Activated CD4-positive, alpha-beta T cell treated with anti-CD3 and anti-CD28 coated beads for 36 hours (primary cell): ENCODE data around the gene HAPLN2. TPM values are rescaled to one million over a fixed set of nuclear protein-coding genes. Genes with fewer than 3 reads are reported as not detected.

Source experiments
- ATAC-seq: fragments of 200-7000 bp; cut with Tn5 transposase; one replicate; pipeline ENCODE4 v1.10.0; 2021; ENCODE audit warnings: mild to moderate bottlenecking, moderate library complexity
- CTCF ChIA-PET: fragments of 350-600 bp; sonication (Branson Sonifier 250); formaldehyde crosslinking; loops from one replicate; lab custom pipeline; 2021; ENCODE audit warnings: antibody characterized with exemption; lab: Charles Lee
- POLR2A ChIA-PET: fragments of 350-600 bp; sonication (Branson Sonifier 250); formaldehyde crosslinking; loops from one replicate; lab custom pipeline; 2021; ENCODE audit warnings: antibody characterized with exemption, inconsistent platforms; lab: Charles Lee
- DNase-seq: peaks from one replicate; pipeline ENCODE4 v3.0.0-alpha.2; 2020
- H3K27ac Mint-ChIP-seq: one replicate; pipeline ENCODE4 v1.8.0; 2021; ENCODE audit warnings: mixed read lengths
- H3K27me3 Mint-ChIP-seq: one replicate; pipeline ENCODE4 v1.8.0; 2021; ENCODE audit warnings: mixed read lengths
- H3K36me3 Mint-ChIP-seq: one replicate; pipeline ENCODE4 v1.8.0; 2021; ENCODE audit warnings: low read depth, mixed read lengths
- H3K4me1 Mint-ChIP-seq: one replicate; pipeline ENCODE4 v1.8.0; 2021; ENCODE audit warnings: mixed read lengths
- H3K4me3 Mint-ChIP-seq: one replicate; pipeline ENCODE4 v1.8.0; 2021; ENCODE audit warnings: mild to moderate bottlenecking, moderate library complexity, mixed read lengths
- H3K9me3 Mint-ChIP-seq: one replicate; pipeline ENCODE4 v1.8.0; 2021; ENCODE audit warnings: low read depth, mixed read lengths
- intact Hi-C, 2 experiments: fragments of 100-400 bp; cut with DNase I in 1 of 2; cut with micrococcal nuclease in 1 of 2; formaldehyde crosslinking; loops; one replicate each; pipeline versions ENCODE4 v1.14.2 to v1.15.1; 2022 to 2024; cut with DNase I, micrococcal nuclease
- total RNA-seq, 2 experiments: library from RNA; stranded (reverse); gene quantifications; one replicate each; pipeline ENCODE4 v1.2.3, GENCODE V29; 2021

HAPLN2 gene
- total RNA-seq: under 1 TPM in 1 of 2 experiments, not detected in 1; 0.34 TPM

DNA sequence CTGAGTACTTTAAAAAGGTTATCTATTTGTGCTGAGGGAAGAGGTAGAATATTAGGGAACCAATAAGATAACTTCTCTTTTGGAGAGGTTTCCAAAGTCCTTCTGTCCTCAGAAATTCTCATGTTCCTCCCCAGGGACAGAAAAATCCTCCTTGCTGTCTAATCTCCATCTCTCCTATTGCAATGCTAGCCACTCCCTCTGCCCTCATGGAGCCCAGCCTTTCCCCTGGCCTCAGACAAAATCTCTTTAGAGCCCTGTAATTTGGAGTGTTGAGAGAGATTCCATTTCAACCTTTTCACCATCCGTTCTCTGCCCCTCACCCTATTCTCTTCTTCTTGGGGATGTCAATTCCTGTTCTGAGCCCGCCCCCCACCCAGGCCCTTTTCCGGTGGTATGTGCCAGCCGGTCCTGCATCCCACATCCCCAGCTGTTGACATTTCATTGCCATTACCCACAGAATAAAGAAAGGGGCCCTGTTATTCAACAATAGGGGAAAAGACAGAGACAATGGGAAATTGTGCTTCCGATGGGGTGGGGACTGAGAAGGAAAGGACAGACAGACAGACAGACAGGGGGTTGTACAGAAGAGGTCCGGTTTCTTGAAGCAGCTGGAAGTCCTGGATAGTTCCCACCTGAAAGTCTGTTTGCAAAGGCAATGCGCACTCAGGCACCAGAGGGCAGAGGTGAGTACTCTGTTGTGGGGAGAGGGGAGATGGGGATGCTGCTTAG lies at the start of gene HAPLN2:
TSS of gene HAPLN2 (plus strand) at position 563 of the 729 bp plus-strand sequence. CDS start 4,076 bp downstream, outside the sequence.
- Mint-ChIP-seq H3K27me3 (peaks cover 38% of the 10 kb centered on the region), H3K4me1 (no peaks in the 10 kb centered on the region), H3K4me3 (no peak within 1 kb of the TSS), H3K36me3 (no peaks in the 10 kb centered on the region), H3K27ac (no peak within 1 kb of the TSS), H3K9me3 (no peaks in the 10 kb centered on the region)
- ChIA-PET CTCF (interaction anchor here (0.7 to 2.2 kb wide), 7 partner anchors 30 to 309 kb away, joined by 3 to 8 read pairs (median 4); partner anchors contain the start of gene CRABP2), POLR2A (no interaction called here)
- DNase-seq (peak; percentile 52), ATAC-seq (no peak)
- intact Hi-C loops: no loop called here

DNA sequence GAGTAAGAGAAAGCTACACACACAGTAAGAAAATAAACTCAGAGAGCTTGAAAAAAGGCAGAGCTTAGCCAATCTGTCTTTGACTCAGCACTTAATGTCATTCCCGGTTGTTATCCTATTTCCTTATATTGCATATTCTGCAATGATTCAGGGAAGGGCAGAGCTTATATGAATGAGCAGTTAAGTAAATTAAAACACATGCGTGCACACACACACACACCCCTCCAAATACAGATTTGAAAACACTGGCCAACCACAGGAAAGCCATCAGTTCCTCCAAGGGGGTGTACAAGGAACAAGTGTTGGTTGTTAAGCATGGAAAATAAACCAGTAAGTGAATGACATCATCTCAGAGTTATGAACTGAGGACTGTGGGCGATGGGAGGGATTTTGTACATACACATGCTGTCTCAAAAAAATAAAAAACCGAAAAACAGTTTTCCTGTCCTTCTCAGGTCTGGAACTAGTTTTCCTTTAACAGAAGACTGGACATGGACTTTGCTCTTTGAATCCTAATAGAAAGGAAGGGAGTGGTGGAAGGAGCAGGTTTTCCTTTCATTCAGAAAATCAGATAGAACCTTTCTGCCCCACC lies 47.9 kb upstream of the HAPLN2 start:
- Mint-ChIP-seq H3K4me3 (peak overlapping the region; percentile 89), H3K9me3 (no peaks in the 10 kb centered on the region), H3K27ac (no peak overlapping the region), H3K27me3 (peaks cover 32% of the 10 kb centered on the region), H3K36me3 (peaks cover 3% of the 10 kb centered on the region), H3K4me1 (peaks cover 22% of the 10 kb centered on the region)
- DNase-seq: peak; percentile 22
- CTCF ChIA-PET: interaction anchor here (0.5 to 2.9 kb wide), 6 partner anchors 10 to 136 kb away, joined by 3 to 19 read pairs (median 3); no protein-coding TSS in a partner anchor
- peak; percentile 37 for ATAC-seq
- POLR2A ChIA-PET: interaction anchor here (0.7 kb wide), 1 partner anchor 410 kb away, joined by 4 read pairs; no protein-coding TSS in a partner anchor
- intact Hi-C loops: no loop called here

DNA sequence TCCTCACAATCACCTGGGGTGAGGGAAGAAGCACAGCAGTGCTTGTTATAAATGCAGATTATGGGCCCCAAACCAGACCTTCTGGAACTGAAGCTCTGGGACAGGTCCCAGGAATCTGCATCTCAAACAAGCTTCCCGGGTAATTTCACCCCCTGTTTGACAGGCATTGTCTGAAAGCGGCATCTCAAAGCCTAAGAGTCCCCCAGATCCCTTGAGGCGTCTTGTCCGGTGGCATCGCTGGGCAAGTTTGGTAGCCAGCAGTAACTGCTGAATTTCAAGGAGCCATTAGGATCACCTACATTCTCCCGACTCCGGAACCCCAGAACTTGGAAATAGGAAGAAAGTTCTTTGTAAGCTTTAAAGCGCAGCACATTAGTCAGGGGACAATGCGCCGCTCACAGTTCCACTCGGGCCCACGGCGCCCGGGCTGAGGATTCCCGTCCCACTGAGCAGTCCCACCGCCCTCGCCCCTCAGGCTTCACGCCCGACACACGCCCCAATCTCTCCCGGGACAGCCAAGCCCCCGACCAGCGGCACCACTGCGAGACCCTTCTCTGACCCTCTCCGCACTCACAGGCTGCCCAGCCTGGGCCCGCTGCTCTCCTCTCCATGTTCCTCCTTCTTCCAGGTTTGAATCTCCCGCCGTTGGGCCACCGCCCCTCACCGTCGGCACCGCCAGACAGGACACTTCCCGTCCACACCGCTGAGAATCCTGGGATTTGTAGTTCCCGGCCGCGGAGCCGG lies 47.1 kb upstream of the HAPLN2 start, which contains the start of gene IQGAP3:
TSS of gene IQGAP3 (minus strand) at position 647 of the 744 bp plus-strand sequence. CDS start at position 611, 36 bp downstream.
- peaks cover 3% of the 10 kb centered on the region for H3K36me3 Mint-ChIP-seq
- peak; percentile 96 for ATAC-seq
- H3K4me3 Mint-ChIP-seq: peak within 1 kb of the TSS; percentile 89
- peaks cover 32% of the 10 kb centered on the region for H3K27me3 Mint-ChIP-seq
- intact Hi-C loops: loop anchor here in 1 of 2 experiments (1.0 to 2.0 kb wide), 2 partner anchors 67 to 116 kb away; no protein-coding TSS in a partner anchor
- CTCF ChIA-PET: interaction anchor here (0.6 to 2.9 kb wide), 3 partner anchors 9 to 87 kb away, joined by 3 to 19 read pairs (median 8); no protein-coding TSS in a partner anchor
- DNase-seq: peak; percentile 87
- H3K4me1 Mint-ChIP-seq: peaks cover 22% of the 10 kb centered on the region
- no peaks in the 10 kb centered on the region for H3K9me3 Mint-ChIP-seq
- peak within 1 kb of the TSS; percentile 73 for H3K27ac Mint-ChIP-seq
- POLR2A ChIA-PET: no interaction called here

DNA sequence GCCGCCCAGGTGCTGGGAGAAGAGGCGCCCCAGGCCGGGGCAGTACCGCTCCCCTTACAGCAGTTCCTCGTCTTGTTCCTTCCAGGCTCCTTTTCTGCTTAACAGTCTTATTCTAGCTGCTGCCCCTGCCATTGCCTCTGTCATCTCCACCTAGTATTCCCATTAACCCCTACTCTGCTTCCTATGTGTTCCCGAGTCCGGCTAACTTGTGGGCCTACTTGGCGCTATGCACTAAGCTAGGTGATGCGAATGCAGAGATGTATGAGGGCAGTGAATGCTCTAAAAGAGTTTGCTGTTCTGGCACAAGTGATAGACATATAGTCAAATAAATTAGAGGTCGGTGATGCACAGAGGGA lies 46.6 kb upstream of the HAPLN2 start:
- CTCF ChIA-PET: interaction anchor here (0.6 kb wide), 1 partner anchor 551 kb away, joined by 3 read pairs; no protein-coding TSS in a partner anchor

DNA sequence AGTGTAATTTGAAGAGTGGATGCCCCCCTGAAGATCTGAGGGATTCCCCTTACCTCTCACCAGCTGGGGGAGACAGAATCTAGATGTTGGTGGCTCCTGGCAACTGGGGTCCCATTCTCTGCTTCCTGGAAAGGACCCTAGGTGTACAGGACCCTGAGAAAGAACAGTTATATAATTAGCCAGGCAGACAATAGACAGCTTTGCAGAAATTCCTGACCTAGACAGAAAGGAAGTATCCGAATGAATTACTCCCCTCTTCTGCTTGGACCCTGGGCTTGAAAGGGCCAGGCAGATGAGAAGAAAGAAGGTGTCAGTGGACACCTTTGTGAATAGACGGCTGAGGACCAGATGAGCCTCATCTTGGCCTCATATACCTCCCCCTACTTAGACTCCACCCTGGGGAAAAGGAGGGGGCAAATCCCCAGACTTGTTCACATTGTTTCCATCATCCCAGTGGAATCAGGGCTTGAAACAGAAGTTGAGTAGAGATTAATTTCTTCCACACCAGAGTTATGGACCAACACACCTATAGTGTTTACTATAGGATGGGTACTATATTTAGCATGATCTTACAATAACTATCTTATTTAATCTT lies 45.1 kb upstream of the HAPLN2 start:
- CTCF ChIA-PET: interaction anchor here (1.4 kb wide), 1 partner anchor 17 kb away, joined by 3 read pairs; no protein-coding TSS in a partner anchor
- DNase-seq (no peak), ATAC-seq (no peak)
- no peak overlapping the region for H3K27ac Mint-ChIP-seq
- no peaks in the 10 kb centered on the region for H3K9me3 Mint-ChIP-seq
- intact Hi-C loops: no loop called here
- peaks cover 32% of the 10 kb centered on the region for H3K27me3 Mint-ChIP-seq
- H3K36me3 Mint-ChIP-seq: peaks cover 3% of the 10 kb centered on the region
- POLR2A ChIA-PET: interaction anchor here (0.6 kb wide), 1 partner anchor 207 kb away, joined by 3 read pairs; no protein-coding TSS in a partner anchor
- peaks cover 22% of the 10 kb centered on the region for H3K4me1 Mint-ChIP-seq
- no peak overlapping the region for H3K4me3 Mint-ChIP-seq

More for the DNA sequence above, 46.6 kb upstream of the HAPLN2 start:
- Mint-ChIP-seq H3K27ac (peak overlapping the region; percentile 73), H3K9me3 (no peaks in the 10 kb centered on the region), H3K4me1 (peaks cover 22% of the 10 kb centered on the region), H3K4me3 (peak overlapping the region; percentile 89), H3K27me3 (peaks cover 32% of the 10 kb centered on the region), H3K36me3 (peaks cover 3% of the 10 kb centered on the region)
- no peak for DNase-seq
- no peak for ATAC-seq
- intact Hi-C loops: loop anchor here in 1 of 2 experiments (1.0 to 2.0 kb wide), 2 partner anchors 68 to 116 kb away; no protein-coding TSS in a partner anchor
- POLR2A ChIA-PET: no interaction called here

DNA sequence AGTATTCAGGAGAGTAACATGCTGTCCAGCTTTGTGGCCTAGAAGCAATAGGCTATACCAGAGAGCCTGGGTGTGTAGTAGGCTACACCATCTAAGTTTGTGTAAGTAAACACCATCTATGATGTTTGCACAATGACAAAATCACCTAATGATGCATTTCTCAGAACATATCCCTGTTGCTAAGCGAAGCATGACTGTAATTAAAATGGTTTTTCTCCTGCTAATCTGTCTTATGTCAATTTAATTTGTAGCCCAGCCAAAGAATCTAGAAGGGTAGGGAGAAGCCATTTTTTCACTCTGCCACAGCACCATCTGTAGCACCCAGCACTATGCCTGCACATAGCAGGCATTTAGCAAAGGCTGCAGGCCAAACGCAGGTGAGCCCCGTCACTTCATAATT lies 41.7 kb upstream of the HAPLN2 start:
- H3K27me3 Mint-ChIP-seq: peaks cover 13% of the 10 kb centered on the region
- CTCF ChIA-PET: interaction anchor here (0.6 kb wide), 1 partner anchor 127 kb away, joined by 3 read pairs; no protein-coding TSS in a partner anchor
- peaks cover 17% of the 10 kb centered on the region for H3K4me1 Mint-ChIP-seq
- H3K27ac Mint-ChIP-seq: no peak overlapping the region
- DNase-seq (no peak), ATAC-seq (no peak)
- H3K9me3 Mint-ChIP-seq: no peaks in the 10 kb centered on the region
- intact Hi-C loops: no loop called here
- POLR2A ChIA-PET: no interaction called here
- H3K4me3 Mint-ChIP-seq: no peak overlapping the region
- H3K36me3 Mint-ChIP-seq: no peaks in the 10 kb centered on the region

DNA sequence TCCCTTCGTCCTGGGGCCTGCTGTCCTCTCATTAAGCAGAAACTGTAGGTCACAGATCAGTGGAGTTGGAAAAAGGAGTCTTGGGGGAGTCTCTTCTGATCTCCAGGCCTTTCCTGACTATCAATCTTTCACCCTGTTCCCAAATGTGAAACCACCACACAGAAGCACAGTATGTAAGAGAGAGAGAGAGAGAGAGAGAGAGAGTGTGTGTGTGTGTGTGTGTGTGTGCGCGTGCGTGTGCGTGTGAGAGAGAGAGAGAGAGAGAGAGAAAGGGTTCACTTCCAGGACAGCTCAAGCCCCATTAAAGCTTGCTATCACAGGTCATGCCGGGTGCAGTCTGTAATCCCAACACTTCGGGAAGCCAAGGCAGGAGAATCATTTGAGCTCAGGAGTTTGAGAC lies 41.2 kb upstream of the HAPLN2 start:
- Mint-ChIP-seq H3K4me1 (peaks cover 17% of the 10 kb centered on the region), H3K9me3 (no peaks in the 10 kb centered on the region), H3K27ac (no peak overlapping the region), H3K4me3 (no peak overlapping the region), H3K36me3 (no peaks in the 10 kb centered on the region), H3K27me3 (peaks cover 8% of the 10 kb centered on the region)
- intact Hi-C loops: no loop called here
- DNase-seq (no peak), ATAC-seq (no peak)
- ChIA-PET POLR2A (no interaction called here), CTCF (interaction anchor here (0.5 to 1.2 kb wide), 2 partner anchors 15 to 27 kb away, joined by 3 read pairs; no protein-coding TSS in a partner anchor)

DNA sequence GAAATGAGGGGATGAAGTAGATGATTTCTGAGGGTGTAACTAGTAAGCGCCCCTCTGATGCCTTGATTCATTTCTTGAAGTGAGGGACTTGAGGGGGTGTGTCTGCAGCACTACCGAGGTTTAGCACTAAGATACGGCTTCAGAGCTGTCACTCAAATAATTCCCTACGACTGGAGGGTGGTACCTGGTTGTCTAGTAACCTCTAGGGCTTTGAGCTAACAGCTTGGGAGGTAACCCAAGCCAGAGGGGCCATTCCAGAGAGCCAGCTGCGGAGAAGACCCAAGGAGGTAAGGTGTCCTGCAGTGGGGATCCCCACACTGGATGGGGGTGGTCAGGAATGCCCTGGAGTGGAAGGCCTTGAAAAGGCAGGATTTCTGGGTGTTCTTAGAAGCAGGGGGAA lies 39.7 kb upstream of the HAPLN2 start, which contains the start of gene TTC24:
TSS of gene TTC24 (plus strand) at position 252 of the 400 bp plus-strand sequence. CDS start 1,642 bp downstream, outside the sequence.
- POLR2A ChIA-PET: no interaction called here

DNA sequence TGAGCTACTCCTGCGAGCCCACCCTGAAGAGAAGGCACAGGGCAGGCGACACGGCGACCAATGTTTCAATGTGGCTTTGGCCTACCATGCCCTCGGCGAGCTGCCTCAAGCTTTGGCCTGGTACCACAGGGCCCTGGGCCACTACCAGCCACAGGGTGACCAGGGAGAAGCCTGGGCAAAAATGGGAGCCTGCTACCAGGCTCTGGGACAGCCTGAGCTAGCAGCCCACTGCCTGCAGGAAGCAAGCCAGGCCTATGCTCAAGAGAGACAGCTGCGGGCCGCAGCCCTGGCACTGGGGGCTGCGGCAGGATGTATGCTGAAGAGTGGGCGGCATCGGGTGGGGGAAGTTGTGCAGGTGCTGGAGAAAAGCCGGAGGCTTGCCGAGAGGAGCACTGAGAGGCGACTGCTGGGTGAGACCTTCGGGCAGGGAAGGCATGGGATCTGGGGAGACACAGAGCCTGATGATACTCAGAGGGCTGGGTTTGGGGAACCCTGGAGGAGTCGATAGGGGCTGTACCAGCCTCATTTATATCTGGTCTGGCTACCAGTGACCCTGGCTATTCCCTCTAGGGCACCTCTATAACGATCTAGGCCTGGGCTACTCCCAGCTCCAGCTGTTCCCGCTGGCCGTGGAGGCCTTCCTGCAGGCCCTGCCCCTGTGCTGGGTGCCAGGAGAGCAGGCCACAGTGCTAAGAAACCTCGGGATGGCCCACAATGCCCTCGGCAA lies 37.4 kb upstream of the HAPLN2 start:
- Mint-ChIP-seq H3K4me1 (peaks cover 27% of the 10 kb centered on the region), H3K27me3 (no peaks in the 10 kb centered on the region), H3K9me3 (no peaks in the 10 kb centered on the region), H3K4me3 (peak overlapping the region; percentile 74), H3K27ac (peak overlapping the region; percentile 88), H3K36me3 (peaks cover 1% of the 10 kb centered on the region)
- CTCF ChIA-PET: interaction anchor here (0.6 to 3.4 kb wide), 26 partner anchors 10 to 366 kb away, joined by 3 to 19 read pairs (median 4); partner anchors contain the start of genes CRABP2, GPATCH4 and NAXE
- ATAC-seq (peak; percentile 57), DNase-seq (peak; percentile 67)
- POLR2A ChIA-PET: interaction anchor here (0.6 to 1.7 kb wide), 3 partner anchors 9 to 186 kb away, joined by 3 to 6 read pairs (median 3); no protein-coding TSS in a partner anchor
- intact Hi-C loops: loop anchor here in 1 of 2 experiments (5.0 kb wide), 1 partner anchor 100 kb away; no protein-coding TSS in a partner anchor

More for the DNA sequence above, 39.7 kb upstream of the HAPLN2 start, which contains the start of gene TTC24:
- CTCF ChIA-PET: interaction anchor here (0.7 to 3.4 kb wide), 6 partner anchors 9 to 120 kb away, joined by 3 to 19 read pairs (median 3); no protein-coding TSS in a partner anchor
- ATAC-seq: no peak
- Mint-ChIP-seq H3K27ac (no peak within 1 kb of the TSS), H3K36me3 (peaks cover 1% of the 10 kb centered on the region), H3K4me1 (peaks cover 27% of the 10 kb centered on the region), H3K9me3 (no peaks in the 10 kb centered on the region), H3K4me3 (no peak within 1 kb of the TSS), H3K27me3 (peaks cover 3% of the 10 kb centered on the region)
- intact Hi-C loops: no loop called here
- DNase-seq: no peak
